Right atrium auricular region (tissue), 2 donors: ENCODE results near the gene KIRREL3. TPM values are rescaled to one million over a fixed set of nuclear protein-coding genes. Genes with fewer than 3 reads are reported as not detected.
A peak's percentile ranks its signal among the peaks of the same experiment; 100 is the strongest.

Experiments
- DNase-seq: peaks from one replicate; pipeline ENCODE4 v3.0.0-alpha.2; 2019; ENCODE audit warnings: low spot score
- H3K27ac ChIP-seq, 2 donors: fragments of 200-600 bp; sonication (generic); 1 replicate in 1 of 2; 2 replicates in 1 of 2; pipeline ENCODE4 v1.5.1; 2016 to 2019
- H3K27me3 ChIP-seq, 2 donors: fragments of 200-600 bp; sonication (generic); one replicate each; pipeline versions ENCODE4 v1.5.1 to v1.6.0; 2017 to 2019
- H3K36me3 ChIP-seq: fragments of 200-600 bp; sonication (generic); one replicate; pipeline ENCODE4 v1.5.1; 2016
- H3K4me1 ChIP-seq, 2 donors: fragments of 200-600 bp; sonication (generic); one replicate each; pipeline versions ENCODE4 v1.5.1 to v1.6.0; 2017 to 2019
- H3K4me3 ChIP-seq, 2 donors: fragments of 200-600 bp; sonication (generic); 1 replicate in 1 of 2; 2 replicates in 1 of 2; pipeline ENCODE4 v1.5.1; 2017 to 2019; ENCODE audit warnings: mild to moderate bottlenecking in 1 of 2, moderate library complexity in 1 of 2
- H3K9me3 ChIP-seq, 2 donors: fragments of 200-600 bp; sonication (generic); one replicate each; pipeline ENCODE4 v1.5.1; 2019
- CTCF ChIP-seq, 2 donors: fragments of 200-600 bp; sonication (generic); IDR thresholded peaks; one replicate each; pipeline ENCODE4 v1.5.1; 2019; ENCODE audit warnings: antibody characterized with exemption in 2 of 2
- total RNA-seq, 2 donors: library from RNA; depleted of rRNA; stranded (reverse); fragments of >200 nt; gene quantifications; one replicate each; pipeline ENCODE4 v1.1.0, GENCODE V29; 2016

The KIRREL3 gene
- total RNA-seq, 2 donors from 2014 or later = 0.51 to 0.74 TPM

GRCh38 chr11:126407682-126408288 is 592.8 kb downstream of the KIRREL3 start:
- Histone ChIP-seq H3K27ac (peak overlapping the region; percentile 38 to 88), H3K36me3 (peaks cover 34% of the 10 kb centered on the region), H3K4me1 (peaks cover 0 to 82% of the 10 kb centered on the region in 2 donors), H3K4me3 (no peak overlapping the region), H3K27me3 (no peaks in the 10 kb centered on the region), H3K9me3 (no peaks in the 10 kb centered on the region)
- no peak for DNase-seq
- TF ChIP-seq CTCF (IDR thresholded peaks at IDR 0.05) = no peak

GRCh38 chr11:126407101-126407521 is 593.5 kb downstream of the KIRREL3 start:
- peaks cover 0 to 79% of the 10 kb centered on the region in 2 donors for H3K4me1 ChIP-seq
- no peak for TF ChIP-seq CTCF (IDR thresholded peaks at IDR 0.05)
- no peak for DNase-seq
- H3K27ac ChIP-seq = peak overlapping the region in 1 of 2 donors; percentile 32
- H3K36me3 ChIP-seq = peaks cover 34% of the 10 kb centered on the region
- H3K27me3 ChIP-seq = no peaks in the 10 kb centered on the region
- H3K9me3 ChIP-seq = no peaks in the 10 kb centered on the region
- no peak overlapping the region for H3K4me3 ChIP-seq

- Histone ChIP-seq H3K4me3 (no peak overlapping the region), H3K27me3 (no peaks in the 10 kb centered on the region), H3K27ac (peak overlapping the region; percentile 32 to 40), H3K36me3 (peaks cover 34% of the 10 kb centered on the region), H3K9me3 (no peaks in the 10 kb centered on the region), H3K4me1 (peaks cover 0 to 72% of the 10 kb centered on the region in 2 donors)
- DNase-seq = no peak
- TF ChIP-seq CTCF (IDR thresholded peaks at IDR 0.05) = no peak
Measured at GRCh38 chr11:126406368-126406767, 594.2 kb downstream of the KIRREL3 start.

GRCh38 chr11:126405906-126406305 is 594.7 kb downstream of the KIRREL3 start:
- no peak for DNase-seq
- peaks cover 0 to 67% of the 10 kb centered on the region in 2 donors for H3K4me1 ChIP-seq
- H3K4me3 ChIP-seq = no peak overlapping the region
- peaks cover 34% of the 10 kb centered on the region for H3K36me3 ChIP-seq
- no peaks in the 10 kb centered on the region for H3K27me3 ChIP-seq
- peak overlapping the region; percentile 32 to 40 for H3K27ac ChIP-seq
- TF ChIP-seq CTCF (IDR thresholded peaks at IDR 0.05) = no peak
- H3K9me3 ChIP-seq = no peaks in the 10 kb centered on the region

GRCh38 chr11:126405374-126405773 is 595.2 kb downstream of the KIRREL3 start:
- H3K4me1 ChIP-seq = peaks cover 0 to 67% of the 10 kb centered on the region in 2 donors
- no peak for TF ChIP-seq CTCF (IDR thresholded peaks at IDR 0.05)
- no peak overlapping the region for H3K4me3 ChIP-seq
- peaks cover 34% of the 10 kb centered on the region for H3K36me3 ChIP-seq
- H3K27me3 ChIP-seq = no peaks in the 10 kb centered on the region
- no peaks in the 10 kb centered on the region for H3K9me3 ChIP-seq
- no peak for DNase-seq
- H3K27ac ChIP-seq = peak overlapping the region; percentile 32 to 40

GRCh38 chr11:126404367-126404766 is 596.2 kb downstream of the KIRREL3 start:
- Histone ChIP-seq H3K9me3 (no peaks in the 10 kb centered on the region), H3K4me1 (peaks cover 0 to 56% of the 10 kb centered on the region in 2 donors), H3K36me3 (peaks cover 29% of the 10 kb centered on the region), H3K4me3 (no peak overlapping the region), H3K27ac (peak overlapping the region; percentile 19 to 57), H3K27me3 (no peaks in the 10 kb centered on the region)
- no peak for TF ChIP-seq CTCF (IDR thresholded peaks at IDR 0.05)
- DNase-seq = no peak
